GM19395 (cell line): ENCODE data around the gene CDCA7.
"Not testable (repeated sequence)": the region's sequence is repeated elsewhere in the genome, so short reads cannot be mapped to it uniquely, and the experiment has no call there.

Experiments
- ATAC-seq: cut with Tn5 transposase; IDR thresholded peaks from one replicate; pipeline ENCODE4 v1.9.1; 2021; ENCODE audit warnings: mild to moderate bottlenecking, moderate library complexity; ENCODE audit not compliant: unreplicated experiment

The CDCA7 gene

GRCh38 chr2:173357346-173357745, 2.7 kb downstream of the CDCA7 start:
- ATAC-seq: no peak

- no peak for ATAC-seq
Measured at GRCh38 chr2:173358616-173359015, 3.9 kb downstream of the CDCA7 start.

DNA sequence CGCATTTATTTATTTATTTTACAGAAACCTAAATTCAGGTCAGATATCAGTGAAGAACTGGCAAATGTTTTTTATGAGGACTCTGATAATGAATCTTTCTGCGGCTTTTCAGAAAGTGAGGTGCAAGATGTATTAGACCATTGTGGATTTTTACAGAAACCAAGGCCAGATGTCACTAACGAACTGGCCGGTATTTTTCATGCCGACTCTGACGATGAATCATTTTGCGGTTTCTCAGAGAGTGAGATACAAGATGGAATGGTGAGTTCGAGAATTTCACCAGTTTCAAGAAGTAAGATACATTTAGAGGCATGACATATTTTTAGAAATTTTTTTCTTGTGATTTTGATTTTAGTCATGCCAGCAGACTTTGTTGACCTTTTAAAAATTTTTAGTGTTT, 4.6 kb downstream of the CDCA7 start:
- no peak for ATAC-seq

GRCh38 chr2:173370198-173370597, 15.5 kb downstream of the CDCA7 start:
- ATAC-seq: no peak

GRCh38 chr2:173371023-173371422, 16.4 kb downstream of the CDCA7 start:
- no peak for ATAC-seq

DNA sequence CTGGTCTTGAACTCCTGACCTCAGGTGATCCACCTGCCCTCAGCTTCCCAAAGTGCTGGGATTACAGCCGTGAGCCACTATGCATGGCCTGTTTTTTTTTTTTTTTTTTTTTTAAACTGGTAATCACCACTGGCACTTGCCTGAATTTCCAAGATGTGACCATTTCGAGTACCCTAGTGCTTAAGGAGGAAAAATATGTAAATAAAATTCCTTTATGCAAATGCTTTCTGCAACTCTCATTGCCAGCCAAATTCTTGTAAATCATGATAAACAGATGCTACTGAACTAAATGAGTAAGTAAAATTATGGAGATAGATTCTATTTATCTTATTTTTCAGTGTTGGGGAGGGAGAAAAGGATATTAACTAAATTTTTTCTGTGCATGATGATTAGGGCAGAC, 18.6 kb downstream of the CDCA7 start:
- ATAC-seq: no peak

DNA sequence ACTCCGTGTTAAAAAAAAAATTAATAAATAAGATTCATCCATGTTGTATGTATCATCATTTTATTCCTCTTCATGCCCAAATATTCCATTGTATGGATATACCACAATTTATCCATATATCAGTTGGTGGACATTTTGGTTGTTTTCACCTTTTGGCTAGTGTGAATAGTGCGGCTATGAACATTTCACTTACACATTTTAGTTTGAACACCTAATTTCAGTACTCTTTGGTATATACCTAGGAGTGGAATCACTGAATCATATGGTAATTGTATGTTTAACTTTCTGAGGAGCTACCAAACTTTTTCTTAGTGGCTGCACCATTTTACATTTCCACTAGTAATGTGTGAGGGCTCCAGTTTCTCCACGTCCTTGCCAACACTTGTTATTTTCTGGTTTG, 20.0 kb downstream of the CDCA7 start:
- no peak for ATAC-seq

- not testable (repeated sequence) for ATAC-seq
Measured at GRCh38 chr2:173385534-173385933, 30.9 kb downstream of the CDCA7 start.

DNA sequence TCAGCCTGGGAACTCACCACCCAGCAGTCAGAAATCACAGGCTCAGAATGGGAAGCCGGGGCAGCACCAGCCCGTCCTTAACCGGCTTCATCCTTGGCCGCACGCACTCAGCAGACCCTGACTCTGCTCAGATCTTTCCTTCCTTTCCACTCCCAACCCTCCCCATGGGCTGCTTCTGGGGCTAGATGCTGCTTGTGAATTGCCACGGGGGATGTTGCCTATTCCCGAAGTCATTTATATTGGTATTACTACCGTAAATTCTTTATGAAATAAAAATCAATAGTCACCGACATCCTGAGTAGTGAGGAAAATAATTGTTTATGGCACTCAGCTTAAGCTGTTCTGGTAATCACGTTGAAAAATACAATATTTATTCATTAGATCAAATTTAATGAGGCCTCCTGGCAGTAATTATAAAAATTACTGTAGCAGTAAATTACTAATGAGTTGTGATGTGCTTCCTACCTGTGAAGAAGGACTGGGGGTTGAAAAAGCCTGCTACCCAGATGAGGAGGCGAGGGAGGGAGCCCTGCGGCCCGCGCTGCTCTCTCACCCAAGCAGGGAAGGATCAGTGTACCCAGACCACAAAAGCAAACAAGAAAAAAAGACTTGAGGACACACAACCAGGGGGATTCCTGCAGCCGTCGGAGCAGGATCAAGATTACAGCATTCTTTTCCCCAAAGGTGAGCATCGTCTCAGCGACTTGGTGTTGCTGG, 31.5 kb downstream of the CDCA7 start:
- no peak for ATAC-seq

DNA sequence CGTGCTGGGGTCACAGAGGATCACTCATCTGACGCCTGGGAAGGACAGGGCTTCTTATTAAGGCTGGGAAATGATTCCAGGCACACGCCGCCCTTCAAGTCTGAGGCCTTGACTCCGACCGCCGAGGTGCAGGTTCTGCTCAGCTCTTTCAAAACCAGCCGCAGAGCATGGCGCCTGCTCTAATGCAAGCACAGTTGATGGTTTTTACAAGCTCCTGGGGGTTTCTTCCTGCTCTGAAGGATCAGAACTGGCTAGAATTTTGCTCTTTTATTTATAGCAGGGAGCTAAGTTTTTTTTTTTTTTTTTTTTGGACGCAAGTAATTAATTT, 32.0 kb downstream of the CDCA7 start:
- no peak for ATAC-seq

- ATAC-seq: no peak
Measured at GRCh38 chr2:173387079-173387478, 32.4 kb downstream of the CDCA7 start.

GRCh38 chr2:173387660-173388059, 33.0 kb downstream of the CDCA7 start:
- no peak for ATAC-seq

DNA sequence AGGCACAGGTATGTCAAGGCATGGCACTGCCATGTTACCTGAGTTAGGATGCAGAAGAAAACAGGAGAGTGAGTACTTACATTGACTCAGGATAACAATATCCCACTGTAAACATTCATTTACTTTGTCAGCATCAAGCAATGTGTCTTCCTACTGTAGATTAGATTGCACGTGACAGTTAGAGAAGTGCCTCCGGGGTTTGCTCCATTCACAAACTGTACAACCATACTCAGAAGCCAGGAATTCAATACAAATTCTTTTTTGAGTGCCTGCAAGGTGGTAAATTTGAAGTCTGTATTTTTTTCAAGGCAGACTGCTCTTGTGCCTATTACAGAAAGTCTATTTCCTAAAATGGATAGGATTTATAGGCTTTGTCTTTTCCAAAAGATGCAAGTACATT, 34.1 kb downstream of the CDCA7 start:
- no peak for ATAC-seq

DNA sequence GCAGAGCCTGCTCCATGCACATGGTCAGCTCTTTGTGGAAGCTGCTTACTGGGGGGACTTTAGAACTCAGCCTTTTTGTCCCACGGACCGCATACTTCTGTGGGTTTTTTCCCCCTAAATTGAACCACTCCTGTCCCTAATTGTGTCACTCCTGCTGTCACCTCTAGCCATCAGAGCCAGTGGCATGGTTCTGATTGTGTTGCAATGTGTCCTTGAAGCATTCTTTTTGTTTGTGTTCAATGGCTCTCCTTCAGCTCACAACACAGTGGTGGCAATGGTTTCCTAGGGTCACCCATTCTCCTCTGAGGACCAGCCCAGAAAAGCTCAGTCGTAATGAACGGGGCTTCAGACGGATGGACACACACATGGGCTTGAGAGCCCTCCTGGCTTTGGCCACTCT, 35.4 kb downstream of the CDCA7 start:
- ATAC-seq: no peak

GRCh38 chr2:173392731-173393130, 38.1 kb downstream of the CDCA7 start:
- ATAC-seq: no peak

DNA sequence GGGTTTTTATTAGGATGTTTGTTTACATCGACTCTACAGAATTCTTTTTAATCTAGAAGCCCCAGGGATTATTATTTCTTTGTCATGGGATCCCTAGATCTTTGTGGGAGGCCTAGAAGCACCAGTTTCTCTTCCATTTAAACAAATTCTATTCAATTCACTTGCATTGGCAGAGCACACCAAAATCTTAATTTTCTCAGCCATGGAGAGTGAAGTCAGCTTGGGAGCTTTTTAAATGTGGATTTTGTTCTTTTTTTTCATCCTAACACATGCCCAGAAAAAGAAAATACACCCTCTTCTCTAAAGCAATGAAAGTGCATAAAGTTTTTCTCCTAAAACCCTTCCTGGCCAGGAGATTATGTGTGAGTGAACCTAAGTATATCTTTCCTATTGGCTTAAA, 38.5 kb downstream of the CDCA7 start:
- no peak for ATAC-seq

GRCh38 chr2:173393636-173394035, 39.0 kb downstream of the CDCA7 start:
- ATAC-seq: no peak

- no peak for ATAC-seq
Measured at GRCh38 chr2:173394091-173394974, 39.7 kb downstream of the CDCA7 start.

GRCh38 chr2:173395567-173396351, 41.1 kb downstream of the CDCA7 start:
- ATAC-seq: no peak

DNA sequence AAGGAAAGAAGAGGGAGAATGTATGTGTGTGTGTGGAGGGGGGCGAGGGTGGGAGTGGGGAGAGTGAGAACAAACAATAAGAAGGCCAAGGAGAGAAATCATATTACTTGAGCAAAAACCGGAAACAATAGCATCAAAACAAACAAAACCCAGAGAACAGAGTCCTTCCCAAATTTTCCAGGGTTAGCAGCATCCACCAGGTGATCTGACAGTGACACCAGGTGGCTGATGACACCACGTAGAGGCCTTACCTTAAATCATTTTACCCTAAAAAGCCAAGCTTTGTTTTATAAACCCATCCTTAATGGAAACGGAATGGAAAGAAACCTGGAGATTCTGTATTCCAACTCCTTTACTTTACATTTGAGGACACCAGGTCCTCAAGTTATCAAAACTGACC, 42.9 kb downstream of the CDCA7 start:
- no peak for ATAC-seq

GRCh38 chr2:173399229-173399628, 44.6 kb downstream of the CDCA7 start:
- ATAC-seq: no peak

- ATAC-seq: no peak
Measured at GRCh38 chr2:173400760-173401159, 46.1 kb downstream of the CDCA7 start.
